ENCODE results near the gene FBXL7.

- TF ChIP-seq CTCF (conservative IDR thresholded peaks at IDR 0.05): no peak
- TF ChIP-seq ZFX (IDR thresholded peaks at IDR 0.05): no peak
Measured at GRCh38 chr5:15707631-15708030, 207.7 kb downstream of the FBXL7 start.

Data from C4-2B (cell line).